Stimulated activated CD4-positive, alpha-beta T cell treated with anti-CD3 and anti-CD28 coated beads, Interleukin-2, amount 100 ng/mL, for 48 hours (primary cell): Measurements from ENCODE around the gene RAD23B.

ENCODE experiments used
- DNase-seq, 2 donors: peaks; one replicate each; pipeline ENCODE4 v3.0.0-alpha.2; 2020

RAD23B gene

DNA sequence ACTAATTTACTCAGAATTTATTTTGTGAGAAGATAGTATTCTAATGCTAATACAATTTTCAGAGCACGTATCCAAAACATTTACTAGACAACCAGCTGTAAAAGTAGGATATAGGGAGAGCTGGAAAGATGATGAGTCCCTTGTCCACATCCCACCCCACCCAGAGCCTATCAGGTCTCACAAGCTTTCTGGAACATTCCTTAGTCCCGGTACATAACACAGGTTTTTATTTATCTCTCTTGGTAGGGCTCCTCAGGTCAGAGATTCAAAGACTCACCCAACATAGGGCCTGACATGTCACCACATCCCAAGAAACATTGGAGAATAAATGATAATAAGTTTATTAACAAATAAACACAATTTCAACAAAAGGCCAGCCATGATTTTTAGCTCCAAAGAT lies 13.8 kb upstream of the RAD23B start:
- no peak for DNase-seq

DNA sequence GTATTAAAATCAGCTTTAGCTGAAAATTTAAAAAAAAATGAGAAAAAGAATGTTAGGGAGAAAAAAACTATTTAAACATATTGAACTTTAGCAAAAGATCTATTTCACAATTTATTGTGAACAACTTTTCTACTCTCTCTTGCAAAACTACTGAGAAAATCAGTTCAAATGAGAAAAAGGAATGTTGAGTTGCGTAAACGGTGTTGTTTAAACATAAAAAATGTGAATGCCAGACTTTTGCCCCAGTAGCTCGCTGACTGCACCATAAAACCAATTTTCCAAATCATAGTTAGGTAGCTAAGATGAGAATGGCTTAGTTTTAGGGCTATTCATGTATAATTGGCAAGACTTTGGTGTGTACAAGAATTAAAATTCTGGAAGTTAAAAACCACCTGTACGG lies 13.4 kb upstream of the RAD23B start:
- DNase-seq: no peak

DNA sequence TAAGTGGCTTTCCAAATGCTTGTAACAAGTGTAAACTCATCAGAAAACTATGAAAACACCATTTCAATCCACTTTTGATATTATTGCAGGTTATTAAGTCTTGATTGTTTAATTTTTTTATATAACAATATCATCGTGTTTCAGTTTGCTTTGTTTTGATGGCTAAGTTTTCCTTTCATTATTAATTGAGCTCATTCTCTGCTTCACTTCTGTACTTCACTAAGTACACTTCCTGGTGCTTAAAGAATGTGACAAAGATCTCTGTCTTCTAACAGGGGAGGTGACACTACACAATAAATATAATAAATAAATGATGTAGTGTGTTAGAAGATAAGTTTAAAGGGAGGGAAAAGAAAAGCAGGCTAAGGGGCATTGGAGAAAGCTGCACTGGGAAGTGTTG lies 13.0 kb upstream of the RAD23B start:
- no peak for DNase-seq

DNA sequence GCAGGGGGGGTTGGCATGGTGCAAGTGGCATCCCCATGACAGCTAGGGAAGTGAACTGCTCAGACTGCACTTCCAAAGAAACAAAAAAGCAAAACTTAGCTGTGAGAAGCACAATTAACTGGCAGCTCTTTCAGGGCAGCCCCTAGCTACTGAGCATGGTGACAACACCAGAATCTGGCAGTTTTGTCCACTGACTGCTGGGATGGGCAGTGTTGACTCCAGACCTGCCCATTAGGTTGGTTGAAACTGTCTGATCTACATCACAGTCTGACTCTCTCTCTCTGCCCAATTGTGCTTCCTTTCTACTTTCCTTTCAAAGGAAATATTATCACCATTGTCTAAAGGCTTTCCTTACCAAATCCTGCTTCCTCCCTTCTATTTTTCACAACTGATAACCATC lies 12.5 kb upstream of the RAD23B start:
- no peak for DNase-seq

DNA sequence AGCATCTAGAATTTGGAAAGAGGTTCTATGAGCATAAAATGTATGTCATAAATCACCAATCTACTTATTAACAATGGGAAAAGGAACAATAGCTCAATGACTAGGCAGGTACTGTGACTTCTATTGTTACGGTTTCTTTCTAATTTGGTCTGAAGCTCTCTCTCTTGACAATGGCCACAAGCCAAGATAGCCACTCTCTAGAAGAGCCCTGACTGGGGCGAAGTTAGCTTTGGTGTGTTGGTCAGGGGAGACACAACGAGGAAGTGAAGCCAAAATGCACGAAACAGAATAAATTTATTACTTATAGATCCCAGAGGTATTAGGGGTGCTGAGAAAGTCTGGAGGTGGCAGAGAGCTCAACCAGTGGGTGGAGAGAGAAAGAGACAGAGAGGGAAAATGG lies 9.4 kb upstream of the RAD23B start:
- DNase-seq: no peak

DNA sequence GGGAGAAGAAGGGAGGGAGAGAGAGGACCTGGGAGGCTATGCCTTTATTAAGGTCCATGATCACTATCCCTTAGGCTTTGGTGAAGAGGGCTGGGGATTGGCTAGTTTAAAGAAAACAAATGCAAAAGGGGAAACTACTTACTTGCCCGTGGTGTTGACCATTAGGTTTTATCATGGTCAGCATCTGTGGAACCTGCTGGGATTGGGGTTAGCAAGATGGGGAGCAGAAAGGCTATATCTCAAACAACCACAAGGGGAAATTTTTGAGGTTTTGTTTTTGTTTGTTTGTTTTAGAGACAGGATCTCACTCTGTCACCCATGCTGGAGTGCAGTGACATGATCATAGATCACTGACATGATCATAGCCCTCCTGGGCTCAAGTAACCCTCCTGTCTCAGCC lies 9.0 kb upstream of the RAD23B start:
- no peak for DNase-seq

DNA sequence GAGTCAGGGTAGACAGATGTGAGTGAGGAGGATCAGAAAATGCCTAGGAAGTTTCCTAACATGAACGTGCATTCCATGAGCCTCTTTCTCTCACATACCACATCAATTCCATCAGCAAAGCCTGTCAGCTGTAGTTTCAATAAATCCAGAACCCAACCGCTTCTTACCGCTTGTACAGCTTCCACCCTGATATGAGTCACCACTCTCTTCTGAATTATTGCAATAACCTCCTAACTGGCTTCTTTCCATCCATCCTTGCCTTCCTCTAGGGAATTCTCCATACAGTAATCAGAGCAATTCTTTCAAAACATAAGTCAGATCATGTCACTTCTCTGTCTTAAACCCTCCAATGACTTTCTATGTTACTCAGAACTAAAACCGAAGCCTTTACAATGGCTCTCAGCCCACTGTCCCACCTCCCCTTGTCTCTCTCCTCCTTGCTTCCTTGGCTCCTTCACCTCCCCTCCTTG lies 8.1 kb upstream of the RAD23B start:
- no peak for DNase-seq

DNA sequence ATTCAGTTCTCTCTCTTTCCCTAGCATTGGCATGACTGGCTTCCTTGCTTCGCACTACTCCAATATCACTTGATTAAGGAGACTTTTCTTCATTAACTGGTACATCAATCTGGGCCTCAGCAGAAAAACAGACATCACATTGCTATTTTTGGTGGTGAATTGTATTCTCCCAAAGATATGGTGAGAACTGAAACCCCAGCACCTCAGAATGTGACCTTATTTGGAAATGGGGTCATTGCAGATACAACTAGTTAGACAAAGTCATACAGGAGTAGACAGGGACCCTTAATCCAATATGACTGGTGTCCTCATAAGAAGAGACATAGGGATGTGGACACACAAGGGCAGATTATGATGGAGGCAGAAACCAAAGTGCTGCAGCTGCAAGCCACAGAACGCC lies 7.5 kb upstream of the RAD23B start:
- DNase-seq: no peak

DNA sequence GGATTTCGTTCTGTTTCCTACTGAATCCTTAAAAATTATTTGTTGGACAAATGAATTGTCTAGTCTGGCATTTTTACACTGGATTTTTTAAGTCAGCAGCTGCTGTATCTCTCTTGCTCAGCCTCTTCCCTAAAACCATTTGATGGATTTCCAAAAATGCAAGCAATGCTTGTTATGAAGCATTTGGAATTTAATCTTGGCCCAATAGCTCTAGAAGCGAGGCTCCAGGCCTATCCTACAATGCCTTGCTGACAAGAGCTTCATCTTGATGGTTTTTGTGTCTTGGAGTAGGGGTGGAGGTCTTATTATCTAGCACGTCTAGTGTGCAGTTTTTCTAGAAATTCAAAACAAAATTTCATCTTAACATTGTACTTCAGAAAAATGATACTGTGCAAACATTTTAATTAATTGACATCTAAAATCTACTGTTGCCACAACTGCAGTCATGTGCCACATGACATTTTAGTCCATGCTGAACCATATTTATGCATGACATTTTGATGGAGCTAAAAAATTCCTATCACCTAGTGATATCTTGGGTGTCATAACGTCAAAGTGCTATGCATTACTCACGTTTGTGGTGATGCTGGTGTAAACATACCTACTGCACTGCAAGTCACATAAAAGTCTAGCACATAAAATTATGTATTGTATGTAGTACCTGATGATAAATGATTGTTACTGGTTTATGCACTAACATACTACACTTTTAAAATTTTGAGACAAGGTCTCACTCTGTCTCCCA lies 5.9 kb upstream of the RAD23B start:
- DNase-seq: no peak

DNA sequence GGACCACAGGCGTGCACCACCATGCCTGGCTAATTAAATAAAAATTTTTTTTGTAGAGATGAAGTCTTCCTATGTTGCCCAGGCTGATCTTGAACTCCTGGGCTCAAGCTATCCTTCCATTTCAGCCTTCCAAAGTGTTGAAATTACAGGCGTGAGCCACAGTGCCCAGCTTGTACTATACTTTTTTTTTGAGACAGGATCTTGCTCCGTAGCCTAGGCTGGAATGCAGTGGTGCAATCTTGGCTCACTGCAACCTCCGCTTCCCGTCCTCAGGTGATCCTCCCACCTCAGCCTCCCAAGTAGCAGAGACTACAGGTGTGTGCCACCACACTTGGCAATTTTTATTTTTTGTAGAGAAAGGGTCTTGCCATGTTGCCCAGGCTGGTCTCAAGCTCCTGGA lies 5.3 kb upstream of the RAD23B start:
- DNase-seq: no peak

DNA sequence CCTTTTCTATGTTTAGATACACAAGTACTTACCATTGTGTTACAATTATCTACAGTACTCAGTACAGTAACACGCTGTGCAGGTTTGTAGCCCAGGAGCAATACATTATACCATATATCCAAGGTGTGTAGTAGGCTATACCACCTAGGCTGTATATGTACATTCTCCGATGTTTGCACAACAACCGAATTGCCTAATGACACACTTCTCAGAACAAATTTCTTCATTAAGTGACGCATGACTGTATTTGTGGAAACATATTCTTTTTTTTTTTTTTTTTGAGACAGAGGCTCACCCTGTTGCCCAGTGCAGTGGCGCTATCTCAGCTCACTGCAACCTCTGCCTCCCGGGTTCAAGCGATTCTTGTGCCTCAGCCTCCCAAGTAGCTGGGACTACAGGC lies 4.0 kb upstream of the RAD23B start:
- no peak for DNase-seq

DNA sequence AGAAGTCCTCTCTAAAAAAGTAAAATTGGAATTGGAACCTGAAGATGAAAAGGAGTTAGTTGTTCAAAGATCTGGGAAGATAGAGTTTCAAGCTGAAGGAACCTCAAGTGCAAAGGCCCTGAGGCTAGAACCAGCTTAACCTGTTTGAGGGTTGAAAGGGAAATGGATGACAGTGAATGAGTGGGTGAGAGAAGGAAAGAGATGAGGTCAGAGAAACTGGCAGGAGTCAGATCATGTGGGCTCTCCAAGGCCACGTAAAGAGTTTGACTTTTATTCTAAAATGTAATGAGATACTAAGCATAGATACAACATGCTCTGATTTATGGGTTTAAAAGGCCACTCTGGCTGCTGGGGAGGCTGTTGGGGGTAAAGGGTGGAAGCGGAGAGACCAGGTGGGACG lies 2.5 kb upstream of the RAD23B start:
- DNase-seq: no peak

DNA sequence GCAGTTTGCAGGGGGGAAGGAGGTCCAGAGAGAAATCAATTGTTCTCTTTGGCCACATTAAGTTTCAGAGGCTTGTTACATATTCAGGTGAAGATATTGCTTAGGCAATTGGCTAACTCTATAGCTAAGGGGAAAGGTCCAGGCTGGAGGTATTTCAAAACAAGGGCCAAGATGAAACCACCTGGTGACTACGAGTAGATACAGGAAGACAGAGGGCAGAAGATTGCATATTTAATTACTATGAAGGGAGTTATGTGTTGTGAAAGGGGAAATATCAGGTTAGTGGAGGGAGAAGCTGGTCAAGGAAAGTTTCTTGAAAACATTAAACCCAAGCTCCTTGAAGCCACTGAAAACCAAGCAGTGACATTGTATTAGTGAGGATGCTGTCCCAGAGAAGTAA lies 1.9 kb upstream of the RAD23B start:
- no peak for DNase-seq

DNA sequence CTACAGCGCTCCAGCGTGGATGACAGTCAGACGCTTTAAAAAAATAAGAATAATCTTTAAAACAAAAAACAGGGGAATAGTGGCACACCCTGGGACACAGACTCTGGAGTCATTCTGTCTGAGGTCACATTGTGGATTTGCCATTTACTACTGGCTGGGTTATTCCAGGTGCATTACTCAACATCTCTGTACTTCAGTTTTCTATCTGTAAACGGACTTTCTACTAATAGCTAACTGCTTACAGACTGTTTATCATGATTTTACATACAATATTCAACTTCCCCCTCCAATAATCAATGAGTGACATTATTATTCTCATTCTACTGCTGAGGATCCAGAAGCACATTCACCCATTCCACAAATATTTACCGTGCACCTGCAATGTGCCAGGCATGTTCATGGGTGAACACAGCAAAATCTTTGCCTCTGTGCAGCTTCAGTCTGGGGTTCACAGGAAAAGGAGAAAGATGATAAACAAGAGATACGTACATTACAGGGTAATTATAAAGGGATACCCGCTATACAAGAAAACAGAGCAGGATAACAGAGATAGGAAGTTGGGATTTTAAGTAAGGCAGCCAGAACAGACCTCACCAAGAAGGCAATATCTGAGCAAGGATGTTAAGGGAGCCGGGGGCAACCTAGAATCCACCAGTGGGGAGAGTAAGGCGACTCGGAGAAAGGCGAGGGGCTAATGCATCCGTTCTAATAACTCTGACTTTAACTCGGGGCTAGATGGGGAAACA lies 984 bp upstream of the RAD23B start:
- no peak for DNase-seq

DNA sequence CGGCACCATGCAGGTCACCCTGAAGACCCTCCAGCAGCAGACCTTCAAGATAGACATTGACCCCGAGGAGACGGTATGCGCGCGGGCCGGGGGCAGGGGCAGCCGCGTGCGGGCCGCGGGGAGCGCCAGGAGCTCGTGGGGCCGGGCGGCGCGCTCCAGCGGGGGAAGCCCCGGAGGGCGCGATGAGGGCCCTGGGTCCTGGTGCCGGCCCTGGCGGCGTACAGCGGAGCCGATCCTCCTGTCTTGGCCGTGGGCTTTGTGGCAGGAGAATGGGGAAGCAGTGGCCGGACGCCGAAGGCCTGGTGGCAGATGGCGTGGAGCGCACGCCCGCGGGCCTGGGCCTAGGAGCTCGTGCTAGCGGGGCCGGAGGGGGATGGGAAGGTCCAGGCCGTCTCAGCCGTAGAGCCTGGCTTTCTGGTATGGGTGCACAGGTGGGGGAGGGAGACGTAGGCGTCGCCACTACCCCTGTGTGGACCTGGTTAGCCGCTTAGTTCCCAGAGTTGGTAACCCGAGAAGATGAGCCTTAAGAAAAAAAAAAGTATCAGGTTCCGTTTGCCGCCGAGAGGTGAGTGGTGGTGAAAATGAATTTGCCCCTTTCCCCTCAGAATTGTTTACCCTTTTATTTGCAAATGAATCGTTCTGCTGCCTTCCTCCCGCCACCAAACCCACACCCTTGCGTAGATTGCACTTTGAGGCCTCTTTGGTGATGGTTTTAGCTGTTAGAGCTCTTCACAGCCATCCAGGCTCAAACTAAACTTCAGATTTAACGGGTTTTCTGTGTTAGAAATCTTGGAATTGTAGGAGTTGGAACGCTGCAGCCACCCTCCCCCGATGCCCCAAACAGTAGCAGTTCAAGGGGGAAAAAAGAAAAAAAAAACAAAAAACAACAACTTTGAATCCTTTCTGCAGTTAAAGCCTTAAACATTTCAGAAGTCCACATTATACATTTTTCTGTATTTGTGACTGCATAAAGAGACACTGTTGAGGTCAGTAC lies 841 bp downstream of the RAD23B start:
- DNase-seq: peak; percentile 55 to 56

DNA sequence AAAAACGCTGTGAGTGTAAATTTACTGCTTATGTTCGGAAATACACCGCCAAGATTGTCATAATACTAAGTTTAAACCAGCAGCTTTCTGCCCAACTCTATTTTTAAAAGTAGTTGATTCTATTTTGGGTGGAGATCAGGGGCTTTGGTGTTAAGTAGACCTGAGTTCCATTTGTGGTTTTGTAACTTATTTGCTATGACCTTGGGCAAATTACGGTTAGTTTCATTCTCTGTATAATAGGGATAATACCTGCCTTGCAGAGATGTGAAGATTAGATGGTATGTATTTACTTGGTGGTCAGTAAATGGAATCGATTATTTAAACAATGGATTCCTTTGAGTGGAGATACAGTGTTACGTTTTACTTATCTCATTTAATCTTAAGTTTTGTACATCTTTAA lies 1.6 kb downstream of the RAD23B start:
- no peak for DNase-seq

DNA sequence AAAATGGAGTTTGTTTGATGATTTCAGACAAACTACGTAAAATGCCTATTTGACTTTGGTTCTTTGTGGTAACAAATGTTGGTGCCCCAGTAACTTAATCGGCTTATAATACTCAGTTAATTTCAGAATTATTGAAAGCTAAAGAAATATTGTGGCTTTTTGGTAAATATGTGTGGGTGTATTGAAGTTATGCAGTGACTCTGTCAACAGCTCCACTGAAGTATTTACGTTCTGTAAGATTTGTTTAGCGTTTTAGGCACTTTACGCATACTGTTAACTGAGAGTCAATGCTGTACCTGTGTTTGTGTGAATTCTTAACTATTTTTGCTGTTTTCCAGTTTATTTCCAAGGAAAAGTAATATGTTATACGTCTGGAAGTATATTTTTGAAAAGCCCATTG lies 2.2 kb downstream of the RAD23B start:
- DNase-seq: no peak

DNA sequence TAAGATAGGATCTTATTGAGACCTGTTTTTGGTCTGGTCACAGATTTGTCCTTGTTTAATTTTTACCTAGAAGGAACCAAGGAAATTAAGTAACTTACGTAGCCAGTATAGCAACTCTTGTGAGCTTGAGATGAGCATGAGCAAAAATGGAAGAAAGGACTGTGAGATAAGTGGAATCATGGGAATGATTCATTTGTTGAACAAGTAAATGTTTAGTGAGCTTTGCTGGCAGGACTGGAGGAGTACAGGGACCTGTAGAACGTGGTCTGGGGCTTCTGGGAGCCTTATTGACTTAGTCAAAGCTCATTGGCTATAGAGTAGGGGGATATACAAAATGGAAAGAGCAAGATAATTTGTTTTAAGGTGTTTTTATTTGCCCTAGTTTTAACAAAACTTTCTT lies 3.0 kb downstream of the RAD23B start:
- no peak for DNase-seq

DNA sequence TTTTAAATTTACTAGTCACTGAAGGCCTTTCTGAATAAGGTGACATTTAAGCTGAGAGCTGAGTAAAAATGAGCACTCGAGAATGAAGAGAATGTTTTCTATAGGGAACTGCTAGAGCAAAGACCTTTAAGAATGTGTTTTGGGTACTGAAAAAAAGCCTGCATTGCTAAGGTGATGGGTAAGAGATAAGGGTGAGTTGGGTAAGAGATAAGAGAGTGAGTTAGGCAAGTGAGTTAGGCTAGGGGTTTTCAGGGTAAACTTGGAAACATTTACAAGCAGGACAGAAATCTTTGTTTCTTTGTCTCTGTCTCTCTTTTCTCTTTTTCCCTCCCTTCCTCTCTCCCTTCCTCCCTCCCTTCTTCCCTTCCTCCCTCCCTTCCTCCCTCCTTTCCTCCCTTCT lies 5.6 kb downstream of the RAD23B start:
- DNase-seq: no peak

DNA sequence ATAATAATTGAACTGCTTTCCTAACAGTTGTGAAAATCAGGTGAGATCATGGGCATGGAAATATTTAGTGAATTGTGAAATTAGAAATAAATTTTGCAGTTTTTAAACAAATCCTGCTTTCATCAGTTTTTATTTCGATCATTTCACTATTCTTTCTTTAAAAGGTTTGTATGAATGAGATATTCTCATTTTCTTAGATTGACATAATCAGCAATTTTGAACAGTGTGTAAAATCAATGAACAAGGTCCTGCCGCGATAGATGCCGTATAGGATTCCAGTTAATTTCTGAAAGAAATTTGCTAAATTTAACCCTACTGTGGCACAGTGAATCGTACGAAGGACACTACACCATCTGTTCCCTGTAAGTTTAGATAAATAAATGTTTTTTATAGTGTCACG lies 7.5 kb downstream of the RAD23B start:
- DNase-seq: no peak

DNA sequence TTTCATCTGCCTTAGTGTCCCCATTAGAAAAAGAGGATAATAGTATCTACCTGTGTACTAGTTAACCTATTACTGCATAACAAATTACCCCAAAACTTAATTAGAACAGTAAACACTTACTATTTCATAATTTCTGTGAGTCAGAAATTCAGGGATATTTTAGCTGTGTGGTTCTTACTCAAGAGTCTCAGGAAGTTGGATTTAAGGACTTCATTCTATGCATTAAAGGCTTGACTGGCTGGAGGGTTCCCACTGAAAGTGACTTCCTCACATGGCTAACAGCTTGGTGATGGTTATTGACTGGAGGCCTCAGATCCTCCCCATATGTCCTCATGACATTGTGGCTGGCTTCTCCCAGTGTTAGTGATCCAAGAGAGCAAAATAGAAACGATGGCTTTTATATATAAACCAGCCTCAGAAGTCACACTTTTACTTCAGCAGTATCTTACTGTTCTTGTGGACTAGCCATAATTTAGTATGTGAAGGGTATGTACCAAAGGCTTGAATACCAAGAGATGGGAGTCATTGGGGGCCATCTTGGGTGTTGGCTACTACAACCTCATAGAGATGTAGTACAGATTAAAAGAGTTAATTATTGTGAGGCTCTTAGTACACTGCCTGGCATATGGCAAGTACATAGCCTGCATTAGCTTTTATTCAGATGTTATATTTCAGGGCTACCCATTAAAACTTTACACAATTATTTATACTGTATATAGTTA lies 9.9 kb downstream of the RAD23B start:
- DNase-seq: no peak

DNA sequence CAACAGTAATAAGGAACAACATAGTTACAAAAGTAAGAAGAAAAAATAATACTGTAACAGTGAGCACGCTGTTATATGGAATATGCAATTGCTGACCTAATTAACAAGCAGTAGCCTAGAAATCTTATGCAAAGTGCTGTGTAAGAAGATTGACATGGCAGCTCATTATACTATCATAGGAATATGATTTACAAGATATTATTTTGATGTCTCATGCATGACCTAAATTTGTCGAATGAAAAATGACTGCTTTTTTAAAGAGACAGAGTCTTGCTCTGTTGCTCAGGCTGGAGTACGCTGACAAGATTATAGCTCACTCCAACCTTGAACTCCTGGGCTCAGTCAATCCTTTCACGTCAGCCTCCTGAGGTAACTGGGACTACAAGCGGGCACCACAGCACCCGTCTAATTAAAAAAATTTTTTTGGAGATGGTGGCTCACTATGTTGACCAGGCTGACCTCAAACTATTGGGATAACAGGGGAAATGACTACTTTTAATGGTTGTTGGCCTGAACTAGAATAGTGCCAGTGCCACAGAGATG lies 10.5 kb downstream of the RAD23B start:
- DNase-seq: no peak
